GM23338 (cell line): ENCODE measurements around the gene DESI2. TPM values are rescaled to one million over a fixed set of nuclear protein-coding genes. Genes with fewer than 3 reads are reported as not detected.

Source experiments
- ATAC-seq: fragments of 200-7000 bp; cut with Tn5 transposase; 3 replicates; pipeline ENCODE4 v1.9.1; 2020
- DNase-seq: peaks from one replicate; pipeline ENCODE4 v3.0.0-alpha.2; 2015; ENCODE audit warnings: low spot score
- H2AFZ ChIP-seq: fragments of 200-600 bp; sonication (generic); 2 replicates; pipeline ENCODE4 v1.8.0; 2016; ENCODE audit warnings: antibody characterized with exemption, mild to moderate bottlenecking, moderate library complexity
- H3F3A ChIP-seq: fragments of 200-600 bp; sonication (generic); replicated peaks from 2 replicates; pipeline ENCODE4 v1.8.0; 2017; ENCODE audit warnings: antibody characterized with exemption, mixed run types, low read depth
- H3K27ac ChIP-seq: fragments of 200-600 bp; sonication (generic); 2 replicates; pipeline ENCODE4 v1.6.1; 2016; ENCODE audit warnings: low read depth
- H3K27me3 ChIP-seq: fragments of 200-600 bp; sonication (generic); 2 replicates; pipeline ENCODE4 v1.8.0; 2016; ENCODE audit warnings: mild to moderate bottlenecking, mixed run types, moderate library complexity; ENCODE audit not compliant: insufficient read depth
- H3K36me3 ChIP-seq: fragments of 200-600 bp; sonication (generic); 2 replicates; pipeline ENCODE4 v1.8.0; 2016; ENCODE audit warnings: mild to moderate bottlenecking; ENCODE audit not compliant: insufficient read depth
- H3K4me1 ChIP-seq: fragments of 200-600 bp; sonication (generic); 2 replicates; pipeline ENCODE4 v1.8.0; 2016; ENCODE audit warnings: mild to moderate bottlenecking, moderate library complexity; ENCODE audit not compliant: insufficient read depth
- H3K4me2 ChIP-seq: fragments of 200-600 bp; sonication (generic); 2 replicates; pipeline ENCODE4 v1.7.1; 2017; ENCODE audit warnings: mixed run types
- H3K4me3 ChIP-seq: fragments of 200-600 bp; sonication (generic); 2 replicates; pipeline ENCODE4 v1.6.1; 2016; ENCODE audit warnings: mixed run types
- H3K79me2 ChIP-seq: fragments of 200-600 bp; sonication (generic); replicated peaks from 2 replicates; pipeline ENCODE4 v1.8.0; 2017; ENCODE audit warnings: mild to moderate bottlenecking; ENCODE audit not compliant: insufficient read depth
- H3K9me2 ChIP-seq: fragments of 200-600 bp; sonication (generic); 2 replicates; pipeline ENCODE4 v1.8.0; 2017; ENCODE audit not compliant: insufficient read depth
- H4K20me1 ChIP-seq: fragments of 200-600 bp; sonication (generic); replicated peaks from 2 replicates; pipeline ENCODE4 v1.8.0; 2017; ENCODE audit warnings: mild to moderate bottlenecking; ENCODE audit not compliant: insufficient read depth
- H3K27ac Mint-ChIP-seq: 2 replicates; pipeline ENCODE4 v1.8.0; 2020; ENCODE audit warnings: inconsistent platforms, mild to moderate bottlenecking, moderate library complexity, mixed read lengths
- H3K27me3 Mint-ChIP-seq: 3 replicates; pipeline ENCODE4 v1.8.0; 2022; ENCODE audit warnings: low read depth, mild to moderate bottlenecking, moderate library complexity, mixed read lengths, inconsistent platforms; ENCODE audit not compliant: insufficient read depth, poor library complexity
- H3K36me3 Mint-ChIP-seq: 3 replicates; pipeline ENCODE4 v1.8.0; 2021; ENCODE audit warnings: low read depth, mild to moderate bottlenecking, inconsistent platforms, moderate library complexity, mixed read lengths
- H3K4me1 Mint-ChIP-seq: 3 replicates; pipeline ENCODE4 v1.8.0; 2020; ENCODE audit warnings: mild to moderate bottlenecking, inconsistent platforms, mixed read lengths
- H3K4me3 Mint-ChIP-seq: 3 replicates; pipeline ENCODE4 v1.8.0; 2021; ENCODE audit warnings: moderate library complexity, mild to moderate bottlenecking, inconsistent platforms, mixed read lengths
- H3K9me3 Mint-ChIP-seq: 3 replicates; pipeline ENCODE4 v1.8.0; 2020; ENCODE audit warnings: moderate library complexity, mild to moderate bottlenecking, inconsistent platforms, mixed read lengths
- CREB1 ChIP-seq: fragments of 250-450 bp; sonication (Bioruptor Pico); IDR thresholded peaks from 2 replicates; pipeline ENCODE4 v1.5.0; 2020; ENCODE audit warnings: low read depth, mild to moderate bottlenecking, moderate library complexity
- EZH2phosphoT487 ChIP-seq: fragments of 200-600 bp; sonication (generic); IDR thresholded peaks from one replicate; pipeline ENCODE4 v1.8.1; 2018; ENCODE audit warnings: antibody characterized with exemption; ENCODE audit not compliant: unreplicated experiment
- JUNB ChIP-seq: IDR thresholded peaks from one replicate; pipeline ENCODE4 v1.6.1; 2016; ENCODE audit warnings: antibody characterized with exemption; ENCODE audit not compliant: unreplicated experiment
- NANOG ChIP-seq: IDR thresholded peaks from 2 replicates; pipeline ENCODE4 v1.6.1; 2016; ENCODE audit warnings: antibody characterized with exemption, borderline replicate concordance
- POLR2AphosphoS5 ChIP-seq: IDR thresholded peaks from 2 replicates; pipeline ENCODE4 v1.6.1; 2016; ENCODE audit warnings: antibody characterized with exemption, low read depth
- REST ChIP-seq: IDR thresholded peaks from one replicate; pipeline ENCODE4 v1.6.1; 2018; ENCODE audit warnings: antibody characterized with exemption; ENCODE audit not compliant: unreplicated experiment
- STAT1 ChIP-seq: IDR thresholded peaks from one replicate; pipeline ENCODE4 v1.6.1; 2016; ENCODE audit warnings: antibody characterized with exemption; ENCODE audit not compliant: unreplicated experiment
- ZNF331 ChIP-seq: fragments of 250-450 bp; sonication (Bioruptor Pico); IDR thresholded peaks from 2 replicates; pipeline ENCODE4 v1.5.0; 2020; ENCODE audit warnings: low read depth, mild to moderate bottlenecking, moderate library complexity
- ZNF462 ChIP-seq: fragments of 250-450 bp; sonication (Bioruptor Pico); IDR thresholded peaks from 2 replicates; pipeline ENCODE4 v1.5.0; 2020; ENCODE audit warnings: mild to moderate bottlenecking, moderate library complexity
- polyA plus RNA-seq: library from polyadenylated mRNA; unstranded; fragments of >200 nt; fragmentation: Nextera tagmentation; extraction: Ambion mirVana; gene quantifications from 2 replicates; pipeline ENCODE4 v1.2.1, GENCODE V29; 2016
- total RNA-seq: library from RNA; depleted of rRNA; stranded (reverse); fragments of >200 nt; shearing (Covaris generic); gene quantifications from 2 replicates; pipeline ENCODE4 v1.2.3, GENCODE V29; 2014
- TF ChIP-seq, protein P1 (sequence below): IDR thresholded peaks from 2 replicates; pipeline ENCODE4 v1.6.1; 2016; ENCODE audit warnings: antibody characterized with exemption
- TF ChIP-seq, protein P2 (sequence below), 2 experiments: fragments of 200-600 bp in 1 of 2; sonication (generic) in 1 of 2; conservative IDR thresholded peaks; 2 replicates each; pipeline versions ENCODE4 v1.5.1 to v1.6.1; 2016 to 2017; ENCODE audit warnings: antibody characterized with exemption in 2 of 2, low read depth in 2 of 2, mild to moderate bottlenecking in 2 of 2, moderate library complexity in 1 of 2

Gene DESI2
- total and polyA plus RNA-seq, 2 experiments from 2014 or later: 145 TPM

- no peaks in the 10 kb centered on the region for H4K20me1 ChIP-seq
- ATAC-seq: no peak
Measured at GRCh38 chr1:244628789-244629188, 24.1 kb upstream of the DESI2 start.

More at GRCh38 chr1:244628789-244629188, 24.1 kb upstream of the DESI2 start:
- no peak overlapping the region for H3K27ac Mint-ChIP-seq
- H3K36me3 Mint-ChIP-seq: peaks cover 3% of the 10 kb centered on the region; the same call in 1 of the 3 replicates
- no peaks in the 10 kb centered on the region for H3K36me3 ChIP-seq
- TF ChIP-seq, protein P1, sequence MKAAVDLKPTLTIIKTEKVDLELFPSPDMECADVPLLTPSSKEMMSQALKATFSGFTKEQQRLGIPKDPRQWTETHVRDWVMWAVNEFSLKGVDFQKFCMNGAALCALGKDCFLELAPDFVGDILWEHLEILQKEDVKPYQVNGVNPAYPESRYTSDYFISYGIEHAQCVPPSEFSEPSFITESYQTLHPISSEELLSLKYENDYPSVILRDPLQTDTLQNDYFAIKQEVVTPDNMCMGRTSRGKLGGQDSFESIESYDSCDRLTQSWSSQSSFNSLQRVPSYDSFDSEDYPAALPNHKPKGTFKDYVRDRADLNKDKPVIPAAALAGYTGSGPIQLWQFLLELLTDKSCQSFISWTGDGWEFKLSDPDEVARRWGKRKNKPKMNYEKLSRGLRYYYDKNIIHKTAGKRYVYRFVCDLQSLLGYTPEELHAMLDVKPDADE: no peak
- TF ChIP-seq EZH2phosphoT487 (no peak), STAT1 (no peak), JUNB (no peak), REST (no peak), NANOG (no peak), ZNF462 (CRISPR knock-in tag) (no peak), ZNF331 (CRISPR knock-in tag) (no peak), CREB1 (CRISPR knock-in tag) (no peak), POLR2AphosphoS5 (no peak)
- TF ChIP-seq, protein P2, sequence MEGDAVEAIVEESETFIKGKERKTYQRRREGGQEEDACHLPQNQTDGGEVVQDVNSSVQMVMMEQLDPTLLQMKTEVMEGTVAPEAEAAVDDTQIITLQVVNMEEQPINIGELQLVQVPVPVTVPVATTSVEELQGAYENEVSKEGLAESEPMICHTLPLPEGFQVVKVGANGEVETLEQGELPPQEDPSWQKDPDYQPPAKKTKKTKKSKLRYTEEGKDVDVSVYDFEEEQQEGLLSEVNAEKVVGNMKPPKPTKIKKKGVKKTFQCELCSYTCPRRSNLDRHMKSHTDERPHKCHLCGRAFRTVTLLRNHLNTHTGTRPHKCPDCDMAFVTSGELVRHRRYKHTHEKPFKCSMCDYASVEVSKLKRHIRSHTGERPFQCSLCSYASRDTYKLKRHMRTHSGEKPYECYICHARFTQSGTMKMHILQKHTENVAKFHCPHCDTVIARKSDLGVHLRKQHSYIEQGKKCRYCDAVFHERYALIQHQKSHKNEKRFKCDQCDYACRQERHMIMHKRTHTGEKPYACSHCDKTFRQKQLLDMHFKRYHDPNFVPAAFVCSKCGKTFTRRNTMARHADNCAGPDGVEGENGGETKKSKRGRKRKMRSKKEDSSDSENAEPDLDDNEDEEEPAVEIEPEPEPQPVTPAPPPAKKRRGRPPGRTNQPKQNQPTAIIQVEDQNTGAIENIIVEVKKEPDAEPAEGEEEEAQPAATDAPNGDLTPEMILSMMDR (conservative IDR thresholded peaks at IDR 0.05; ENCODE audit: low read depth in 2 of 2): no peak
- no peak overlapping the region for H3K4me2 ChIP-seq
- H2AFZ ChIP-seq: no peak overlapping the region
- no peaks in the 10 kb centered on the region for H3K27me3 ChIP-seq
- H3K4me3 Mint-ChIP-seq: no peak overlapping the region
- H3F3A ChIP-seq: no peaks in the 10 kb centered on the region
- H3K27me3 Mint-ChIP-seq: no peaks in the 10 kb centered on the region
- H3K9me2 ChIP-seq: peaks cover 3% of the 10 kb centered on the region; the same call in 1 of the 2 replicates
- no peaks in the 10 kb centered on the region; the same call in 2 of the 3 replicates for H3K9me3 Mint-ChIP-seq
- no peak overlapping the region for H3K4me3 ChIP-seq
- H3K79me2 ChIP-seq: no peaks in the 10 kb centered on the region
- no peak overlapping the region for H3K27ac ChIP-seq
- no peaks in the 10 kb centered on the region for H3K4me1 Mint-ChIP-seq
- DNase-seq: no peak
- H3K4me1 ChIP-seq: no peaks in the 10 kb centered on the region
